BJ (cell line): ENCODE data around the gene CDC25C. TPM values are rescaled to one million over a fixed set of nuclear protein-coding genes. Genes with fewer than 3 reads are reported as not detected.

Experiments used
- CTCF ChIA-PET: fragments of 350-600 bp; formaldehyde crosslinking; extraction: SDS; loops from one replicate; lab custom pipeline; 2021; ENCODE audit warnings: antibody characterized with exemption, inconsistent platforms; lab: Yijun Ruan, JAX
- POLR2A ChIA-PET: fragments of 300-600 bp; sonication (Branson Sonifier 250); formaldehyde crosslinking; extraction: SDS; loops from one replicate; lab custom pipeline; 2021; ENCODE audit warnings: antibody characterized with exemption; lab: Charles Lee
- DNase-seq: peaks from one replicate; pipeline ENCODE4 v3.0.0-alpha.2; 2011; ENCODE audit warnings: low read depth
- H3K27me3 ChIP-seq: 2 replicates; pipeline ENCODE4 v1.6.0; 2011; ENCODE audit warnings: low read length; ENCODE audit not compliant: control insufficient read depth, insufficient read depth
- H3K36me3 ChIP-seq: 2 replicates; pipeline ENCODE4 v1.5.1; 2011; ENCODE audit warnings: low read length; ENCODE audit not compliant: control insufficient read depth, insufficient read depth
- H3K4me3 ChIP-seq: 2 replicates; pipeline ENCODE4 v1.5.1; 2011; ENCODE audit warnings: low read depth, mild to moderate bottlenecking, control low read depth, low read length
- CTCF ChIP-seq: IDR thresholded peaks from 2 replicates; pipeline ENCODE4 v1.5.1; 2011; ENCODE audit warnings: low read depth, mild to moderate bottlenecking, control low read depth, inconsistent platforms, low read length, moderate library complexity; ENCODE audit not compliant: insufficient read depth
- polyA plus RNA-seq: library from polyadenylated mRNA; depleted of rRNA; stranded (reverse); fragments of >200 nt; gene quantifications from 2 replicates; pipeline ENCODE4 v1.2.3, GENCODE V29; 2011

CDC25C gene
- polyA plus RNA-seq, 1 experiment, result 7.8 TPM

- DNase-seq, result no peak
- no peak overlapping the region for H3K4me3 ChIP-seq
- TF ChIP-seq CTCF, result no peak
- CTCF ChIA-PET, result no interaction called here
- H3K27me3 ChIP-seq, result no peaks in the 10 kb centered on the region
- POLR2A ChIA-PET, result no interaction called here
- H3K36me3 ChIP-seq, result no peaks in the 10 kb centered on the region
Measured at GRCh38 chr5:138315751-138316278, 15.8 kb downstream of the CDC25C start.

- no peaks in the 10 kb centered on the region for H3K27me3 ChIP-seq
- no peak overlapping the region for H3K4me3 ChIP-seq
- no peak for DNase-seq
- no peaks in the 10 kb centered on the region for H3K36me3 ChIP-seq
- ChIA-PET CTCF (no interaction called here), POLR2A (no interaction called here)
- no peak for TF ChIP-seq CTCF
Measured at GRCh38 chr5:138305797-138306196, 25.8 kb downstream of the CDC25C start.

GRCh38 chr5:138303372-138303771 lies 28.2 kb downstream of the CDC25C start:
- Histone ChIP-seq H3K4me3 (no peak overlapping the region), H3K36me3 (no peaks in the 10 kb centered on the region), H3K27me3 (no peaks in the 10 kb centered on the region)
- no peak for TF ChIP-seq CTCF
- ChIA-PET POLR2A (no interaction called here), CTCF (interaction anchor here (2.0 kb wide), 1 partner anchor 20 kb away, joined by 6 read pairs; no protein-coding TSS in a partner anchor)
- DNase-seq, result no peak

GRCh38 chr5:138289296-138289695 lies 42.3 kb downstream of the CDC25C start:
- CTCF ChIA-PET, result interaction anchor here (0.5 to 0.7 kb wide), 2 partner anchors 17 to 70 kb away, joined by 3 read pairs; no protein-coding TSS in a partner anchor
- no peak for TF ChIP-seq CTCF
- POLR2A ChIA-PET, result no interaction called here
- H3K4me3 ChIP-seq, result no peak overlapping the region
- no peak for DNase-seq
- H3K36me3 ChIP-seq, result peaks cover 2% of the 10 kb centered on the region; the same call in 1 of the 2 replicates
- H3K27me3 ChIP-seq, result no peaks in the 10 kb centered on the region

- no peak for TF ChIP-seq CTCF
- no peak for DNase-seq
- Histone ChIP-seq H3K27me3 (no peaks in the 10 kb centered on the region), H3K36me3 (peaks cover 2% of the 10 kb centered on the region; the same call in 1 of the 2 replicates), H3K4me3 (no peak overlapping the region)
- POLR2A ChIA-PET, result no interaction called here
- CTCF ChIA-PET, result interaction anchor here (0.8 kb wide), 1 partner anchor 45 kb away, joined by 3 read pairs; no protein-coding TSS in a partner anchor
Measured at GRCh38 chr5:138287246-138287645, 44.4 kb downstream of the CDC25C start.
